GM10248 (cell line): ENCODE measurements around the gene ESPN.

Source experiments
- CTCF ChIA-PET: fragments of 300-600 bp; sonication (Branson Sonifier 250); formaldehyde crosslinking; extraction: SDS; loops from one replicate; lab custom pipeline; 2021; ENCODE audit warnings: antibody characterized with exemption; lab: Yijun Ruan, JAX
- POLR2A ChIA-PET: fragments of 350-650 bp; sonication (Branson Sonifier 250); formaldehyde crosslinking; extraction: SDS; loops from one replicate; lab custom pipeline; 2020; ENCODE audit warnings: antibody characterized with exemption; lab: Yijun Ruan, JAX
- DNase-seq: peaks from one replicate; pipeline ENCODE4 v3.0.0; 2012; ENCODE audit errors: extremely low spot score
- CTCF ChIP-seq: IDR thresholded peaks from 2 replicates; pipeline ENCODE4 v1.5.1; 2012; ENCODE audit warnings: mild to moderate bottlenecking, low read depth; ENCODE audit errors: extremely low read depth, missing control alignments, control extremely low read depth

Gene ESPN

GRCh38 chr1:6508816-6509189, 84.2 kb downstream of the ESPN start:
- ChIA-PET CTCF (interaction anchor here (1.0 to 1.3 kb wide), 3 partner anchors 17 to 23 kb away, joined by 3 read pairs; no protein-coding TSS in a partner anchor), POLR2A (no interaction called here)
- no peak for DNase-seq
- no peak for TF ChIP-seq CTCF

- no peak for DNase-seq
- TF ChIP-seq CTCF, result no peak
- POLR2A ChIA-PET, result no interaction called here
- CTCF ChIA-PET, result interaction anchor here (1.0 to 1.3 kb wide), 3 partner anchors 16 to 24 kb away, joined by 3 read pairs; no protein-coding TSS in a partner anchor
Observed at GRCh38 chr1:6509220-6509918, 84.8 kb downstream of the ESPN start.

- POLR2A ChIA-PET, result no interaction called here
- DNase-seq, result no peak
- CTCF ChIA-PET, result no interaction called here
- no peak for TF ChIP-seq CTCF
Observed at GRCh38 chr1:6509919-6510291, 85.3 kb downstream of the ESPN start.

- POLR2A ChIA-PET, result no interaction called here
- DNase-seq, result no peak
- no peak for TF ChIP-seq CTCF
- CTCF ChIA-PET, result no interaction called here
Observed at GRCh38 chr1:6510493-6510892, 85.9 kb downstream of the ESPN start.
